Measurements from ENCODE around the gene PRMT6.
"Not testable (repeated sequence)": the region's sequence is repeated elsewhere in the genome, so short reads cannot be mapped to it uniquely, and the experiment has no call there.

Gene PRMT6

DNA sequence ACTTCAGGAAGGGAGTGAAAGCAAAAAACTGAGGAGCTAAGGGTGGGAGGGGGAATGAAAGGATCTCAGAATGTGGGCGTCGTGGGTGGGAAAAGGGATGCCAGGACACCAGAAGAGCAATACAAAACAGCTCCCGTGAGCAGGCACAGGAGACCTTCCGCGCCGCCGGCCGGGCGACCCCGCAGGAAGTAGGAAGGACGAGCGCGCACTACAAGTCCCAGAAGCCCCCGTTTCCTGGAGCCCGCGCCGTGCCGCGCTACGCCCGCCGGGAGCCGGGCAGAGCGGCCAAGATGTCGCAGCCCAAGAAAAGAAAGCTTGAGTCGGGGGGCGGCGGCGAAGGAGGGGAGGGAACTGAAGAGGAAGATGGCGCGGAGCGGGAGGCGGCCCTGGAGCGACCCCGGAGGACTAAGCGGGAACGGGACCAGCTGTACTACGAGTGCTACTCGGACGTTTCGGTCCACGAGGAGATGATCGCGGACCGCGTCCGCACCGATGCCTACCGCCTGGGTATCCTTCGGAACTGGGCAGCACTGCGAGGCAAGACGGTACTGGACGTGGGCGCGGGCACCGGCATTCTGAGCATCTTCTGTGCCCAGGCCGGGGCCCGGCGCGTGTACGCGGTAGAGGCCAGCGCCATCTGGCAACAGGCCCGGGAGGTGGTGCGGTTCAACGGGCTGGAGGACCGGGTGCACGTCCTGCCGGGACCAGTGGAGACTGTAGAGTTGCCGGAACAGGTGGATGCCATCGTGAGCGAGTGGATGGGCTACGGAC is at the start of gene PRMT6:
Gene PRMT6 (plus strand): TSS at position 249 of the 771 bp plus-strand sequence. CDS start 42 bp downstream, at position 291.
- DNase-seq (ENCODE audit: low read depth in 2 of 2): peak; percentile 70 to 76

DNA sequence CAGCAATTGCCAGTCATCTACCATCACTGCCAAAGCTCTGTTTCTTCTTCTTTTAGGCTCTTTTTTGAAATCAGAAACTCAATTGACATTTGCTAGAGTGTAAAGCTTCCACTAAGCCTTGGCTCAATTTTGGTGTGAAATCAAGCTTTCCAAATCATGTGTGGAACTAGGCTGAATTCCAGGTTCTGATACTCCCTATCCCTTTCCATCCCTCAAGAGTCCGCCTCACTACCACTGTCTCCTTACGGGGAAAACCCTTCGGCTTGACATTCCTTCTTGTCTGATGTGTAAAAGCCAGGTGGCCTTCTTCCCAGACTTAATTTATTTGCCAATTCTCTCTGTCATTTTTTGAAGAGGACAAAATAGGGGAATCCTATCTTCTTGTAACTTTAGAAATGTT is 47.2 kb upstream of the PRMT6 start:
- DNase-seq (ENCODE audit: low read depth in 2 of 2): no peak

DNA sequence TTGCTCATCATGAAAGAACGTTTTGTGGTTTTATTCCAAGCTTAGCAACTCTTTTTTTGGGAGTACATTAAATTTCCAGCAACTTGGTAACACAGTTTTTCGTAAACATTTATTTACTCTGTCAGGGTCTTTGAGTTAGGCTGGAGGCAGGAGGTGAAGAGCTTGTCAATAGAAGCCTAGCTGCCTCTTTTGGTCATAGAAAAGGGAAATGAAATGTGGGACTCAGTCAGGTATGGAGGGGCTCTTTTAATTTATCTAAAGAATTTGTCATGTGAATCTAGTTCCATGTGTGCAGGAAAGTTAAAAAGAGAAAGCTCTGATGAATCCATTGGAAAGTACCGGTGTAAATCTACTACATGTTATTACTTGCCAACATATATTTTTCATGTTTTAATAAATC is 45.9 kb upstream of the PRMT6 start:
- no peak for DNase-seq (ENCODE audit: low read depth in 2 of 2)

DNA sequence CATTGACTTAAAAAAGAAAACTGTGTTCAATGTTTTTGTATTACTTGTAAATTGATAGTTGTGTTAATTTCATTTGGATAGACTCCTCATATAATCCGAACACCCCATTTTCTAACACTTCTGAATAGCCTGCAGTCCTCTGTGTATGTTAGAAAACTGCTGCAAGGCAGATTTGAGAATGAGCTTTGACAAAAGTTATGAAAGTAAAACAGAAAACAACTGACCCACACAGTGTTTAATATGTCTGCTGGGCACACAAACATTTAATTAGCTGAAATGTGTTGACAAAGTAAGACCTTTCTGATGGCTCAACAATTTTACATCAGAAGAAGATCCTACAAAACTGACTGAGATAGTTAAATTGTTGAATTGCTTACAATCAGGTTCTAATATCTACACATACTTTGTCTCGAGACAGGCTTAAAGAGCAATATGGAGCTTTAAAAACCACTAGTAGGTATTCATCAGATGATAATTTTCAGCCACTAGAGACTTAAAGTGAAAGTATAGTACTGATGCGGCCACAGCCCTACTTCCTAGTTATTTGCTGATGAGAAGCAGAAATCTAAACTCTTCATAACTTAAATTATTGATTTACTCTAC is 40.0 kb upstream of the PRMT6 start:
- no peak for DNase-seq (ENCODE audit: low read depth in 2 of 2)

DNA sequence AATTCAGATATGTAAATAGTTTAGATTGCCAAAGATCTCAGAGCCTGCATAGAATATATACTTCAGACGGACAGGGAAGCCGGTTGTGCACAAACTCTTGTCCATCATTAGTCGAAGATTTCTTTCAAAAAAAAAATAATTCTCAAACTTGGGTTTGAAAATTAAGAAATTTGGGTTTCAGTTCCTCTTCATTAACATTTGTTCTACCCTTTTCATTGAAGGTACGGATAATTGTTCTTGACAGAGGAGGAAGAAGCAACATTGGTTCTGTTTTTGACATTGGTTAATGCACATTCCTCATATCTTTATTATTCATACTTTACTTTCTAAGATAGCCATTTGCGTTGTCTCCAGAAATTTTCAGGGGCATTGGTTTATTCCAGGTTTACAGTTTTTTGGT is 38.0 kb upstream of the PRMT6 start:
- no peak for DNase-seq (ENCODE audit: low read depth in 2 of 2)

DNA sequence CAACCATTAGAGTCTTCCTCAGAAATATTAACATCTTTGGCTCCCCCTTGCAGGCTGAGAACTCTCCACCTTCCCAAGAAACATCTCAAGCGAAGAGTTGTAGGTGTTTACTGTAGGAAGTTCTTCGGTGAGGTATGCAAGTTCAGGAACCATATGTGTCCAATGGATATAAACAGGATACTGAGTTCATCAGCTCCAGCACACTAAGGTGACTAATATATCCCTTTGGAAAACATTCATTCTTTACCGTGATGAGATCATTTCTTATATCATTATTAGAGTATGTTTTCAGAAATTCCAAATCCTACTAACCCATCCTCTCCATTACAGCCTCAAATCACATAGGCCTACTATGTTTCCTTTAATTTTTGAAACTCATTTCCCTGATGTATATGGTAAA is 37.3 kb upstream of the PRMT6 start:
- DNase-seq (ENCODE audit: low read depth in 2 of 2): no peak

DNA sequence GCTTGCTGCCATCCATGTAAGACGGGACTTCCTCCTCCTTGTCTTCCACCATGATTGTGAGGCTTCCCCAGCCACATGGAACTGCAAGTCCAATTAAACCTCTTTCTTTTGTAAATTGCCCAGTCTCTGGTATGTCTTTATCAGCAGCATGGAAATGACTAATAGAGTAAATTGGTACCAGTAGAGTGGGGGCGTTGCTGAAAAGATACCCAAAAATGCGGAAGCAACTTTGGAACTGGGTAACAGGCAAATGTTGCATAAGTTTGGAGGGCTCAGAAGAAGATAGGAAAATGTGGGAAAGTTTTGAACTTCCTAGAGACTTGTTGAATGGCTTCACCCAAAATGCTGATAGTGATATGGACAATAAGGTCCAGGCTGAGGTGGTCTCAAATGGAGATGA is 17.6 kb upstream of the PRMT6 start:
- not testable (repeated sequence) for DNase-seq (ENCODE audit: low read depth in 2 of 2)

DNA sequence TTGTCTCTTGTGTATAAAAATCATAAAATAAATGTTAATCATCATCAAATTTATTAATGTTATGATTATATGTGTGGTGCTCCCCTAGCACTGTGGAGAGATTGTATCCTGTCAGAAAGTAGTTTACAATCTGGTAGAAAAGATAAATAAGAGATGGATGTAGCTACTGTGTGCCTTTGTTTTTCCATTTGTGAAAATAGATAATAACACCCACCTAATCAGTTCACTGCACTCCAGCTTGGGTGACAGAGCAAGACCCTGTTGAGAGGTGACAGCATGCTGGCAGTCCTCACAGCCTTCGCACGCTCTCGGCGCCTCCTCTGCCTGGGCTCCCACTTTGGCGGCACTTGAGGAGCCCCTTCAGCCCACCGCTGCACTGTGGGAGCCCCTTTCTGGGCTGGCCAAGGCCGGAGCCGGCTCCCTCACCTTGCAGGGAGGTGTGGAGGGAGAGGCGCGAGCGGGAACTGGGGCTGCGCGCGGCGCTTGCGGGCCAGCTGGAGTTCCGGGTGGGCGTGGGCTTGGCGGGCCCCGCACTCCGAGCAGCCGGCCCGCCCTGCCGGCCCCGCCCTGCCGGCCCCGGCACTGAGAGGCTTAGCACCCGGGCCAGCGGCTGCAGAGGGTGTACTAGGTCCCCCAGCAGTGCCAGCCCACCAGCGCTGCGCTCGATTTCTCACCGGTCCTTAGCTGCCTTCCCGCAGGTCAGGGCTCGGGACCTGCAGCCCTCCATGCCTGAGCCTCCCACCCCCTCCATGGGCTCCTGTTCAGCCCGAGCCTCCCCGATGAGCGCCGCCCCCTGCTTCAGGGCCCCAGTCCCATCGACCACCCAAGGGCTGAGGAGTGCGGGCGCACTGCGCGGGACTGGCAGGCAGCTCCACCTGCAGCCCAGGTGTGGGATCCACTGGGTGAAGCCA is 11.9 kb upstream of the PRMT6 start:
- DNase-seq (ENCODE audit: low read depth in 2 of 2): not testable (repeated sequence)

DNA sequence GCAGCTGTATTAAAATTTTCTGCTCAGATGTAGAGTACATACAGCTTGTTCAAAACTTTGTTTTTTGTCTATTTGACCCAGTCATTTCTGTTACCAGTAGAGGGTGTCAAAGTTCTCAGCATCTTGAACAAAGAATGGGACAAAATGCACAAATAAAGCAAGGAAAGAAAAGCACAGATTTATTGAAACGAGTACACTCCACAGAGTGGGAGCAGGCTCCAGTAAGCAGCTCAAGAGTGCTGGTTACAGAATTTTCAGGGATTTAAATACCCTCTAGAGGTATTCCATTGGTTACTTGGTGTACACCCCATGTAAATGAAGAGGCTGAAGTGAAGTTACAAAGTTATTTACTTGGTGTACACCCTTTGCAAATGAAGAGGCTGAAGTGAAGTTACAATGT is 8.9 kb upstream of the PRMT6 start:
- no peak for DNase-seq (ENCODE audit: low read depth in 2 of 2)

DNA sequence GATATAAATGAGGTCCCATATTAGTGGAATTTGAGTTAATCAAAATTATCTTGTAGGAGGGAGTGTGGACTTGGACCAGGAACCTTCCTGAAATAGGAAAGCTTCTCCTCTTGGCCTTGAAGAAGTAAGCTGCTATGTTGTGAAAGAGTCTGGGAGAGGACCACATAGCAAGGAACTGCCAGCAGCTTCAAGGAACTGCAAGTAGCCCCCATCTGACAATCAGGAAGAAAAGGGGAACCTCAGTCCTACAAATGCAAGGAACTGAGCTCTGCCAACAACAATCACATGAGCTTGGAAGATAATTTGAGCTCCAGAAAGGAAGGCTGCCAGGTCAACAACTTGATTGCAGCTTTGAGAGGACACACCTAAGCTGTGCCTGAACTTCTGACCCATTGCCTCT is 8.2 kb upstream of the PRMT6 start:
- no peak for DNase-seq (ENCODE audit: low read depth in 2 of 2)

DNA sequence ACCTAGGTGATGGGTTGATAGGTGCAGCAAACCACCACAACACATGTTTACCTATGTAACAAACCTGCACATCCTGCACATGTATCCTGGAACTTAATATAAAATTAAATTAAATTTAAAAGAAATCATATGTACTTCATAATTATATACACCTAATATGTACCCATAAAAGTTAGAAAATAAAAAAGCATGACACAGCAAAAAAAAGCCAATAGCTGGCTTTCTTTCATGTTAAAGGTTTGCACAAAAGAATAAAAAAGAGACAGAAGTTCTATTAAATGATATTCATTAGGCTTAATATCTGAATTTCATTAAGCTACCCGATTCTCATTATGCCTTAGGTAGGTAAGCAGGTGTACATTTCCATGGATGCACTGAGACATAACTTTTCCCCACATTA is 5.2 kb upstream of the PRMT6 start:
- DNase-seq (ENCODE audit: low read depth in 2 of 2): no peak

DNA sequence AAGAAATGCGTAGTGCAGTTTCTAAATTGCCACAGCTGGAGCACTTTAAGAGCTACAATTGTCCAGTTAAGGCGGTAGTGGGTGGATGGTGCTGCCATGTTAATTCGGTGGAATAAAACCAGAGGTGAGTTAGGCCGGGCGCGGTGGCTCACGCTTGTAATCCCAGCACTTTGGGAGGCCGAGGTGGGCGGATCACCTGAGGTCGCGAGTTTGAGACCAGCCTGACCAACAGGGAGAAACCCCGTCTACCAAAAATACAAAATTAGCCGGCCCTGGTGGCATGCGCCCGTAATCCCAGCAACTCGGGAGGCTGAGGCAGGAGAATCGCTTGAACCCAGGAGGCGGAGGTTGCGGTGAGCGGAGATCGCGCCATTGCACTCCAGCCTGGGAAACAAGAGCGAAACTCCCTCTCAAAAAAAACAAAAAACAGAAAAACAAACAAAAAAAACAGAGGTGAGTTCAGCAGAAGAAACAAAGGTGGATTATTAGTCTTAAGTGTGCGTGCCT is 502 bp upstream of the PRMT6 start:
- DNase-seq (ENCODE audit: low read depth in 2 of 2): not testable (repeated sequence)

DNA sequence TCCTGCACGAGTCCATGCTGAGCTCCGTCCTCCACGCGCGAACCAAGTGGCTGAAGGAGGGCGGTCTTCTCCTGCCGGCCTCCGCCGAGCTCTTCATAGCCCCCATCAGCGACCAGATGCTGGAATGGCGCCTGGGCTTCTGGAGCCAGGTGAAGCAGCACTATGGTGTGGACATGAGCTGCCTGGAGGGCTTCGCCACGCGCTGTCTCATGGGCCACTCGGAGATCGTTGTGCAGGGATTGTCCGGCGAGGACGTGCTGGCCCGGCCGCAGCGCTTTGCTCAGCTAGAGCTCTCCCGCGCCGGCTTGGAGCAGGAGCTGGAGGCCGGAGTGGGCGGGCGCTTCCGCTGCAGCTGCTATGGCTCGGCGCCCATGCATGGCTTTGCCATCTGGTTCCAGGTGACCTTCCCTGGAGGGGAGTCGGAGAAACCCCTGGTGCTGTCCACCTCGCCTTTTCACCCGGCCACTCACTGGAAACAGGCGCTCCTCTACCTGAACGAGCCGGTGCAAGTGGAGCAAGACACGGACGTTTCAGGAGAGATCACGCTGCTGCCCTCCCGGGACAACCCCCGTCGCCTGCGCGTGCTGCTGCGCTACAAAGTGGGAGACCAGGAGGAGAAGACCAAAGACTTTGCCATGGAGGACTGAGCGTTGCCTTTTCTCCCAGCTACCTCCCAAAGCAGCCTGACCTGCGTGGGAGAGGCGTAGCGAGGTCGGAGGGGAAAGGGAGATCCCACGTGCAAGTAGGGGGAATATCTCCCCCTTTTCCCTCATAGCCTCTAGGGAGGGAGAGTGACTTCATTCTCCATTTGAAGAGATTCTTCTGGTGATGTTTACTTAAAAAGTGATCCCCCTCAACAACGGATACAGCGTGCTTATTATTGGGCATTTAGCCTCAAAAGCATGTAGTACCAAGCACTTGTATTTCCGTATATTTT is 991 bp downstream of the PRMT6 start:
- DNase-seq (ENCODE audit: low read depth in 2 of 2): peak; percentile 38 to 48

DNA sequence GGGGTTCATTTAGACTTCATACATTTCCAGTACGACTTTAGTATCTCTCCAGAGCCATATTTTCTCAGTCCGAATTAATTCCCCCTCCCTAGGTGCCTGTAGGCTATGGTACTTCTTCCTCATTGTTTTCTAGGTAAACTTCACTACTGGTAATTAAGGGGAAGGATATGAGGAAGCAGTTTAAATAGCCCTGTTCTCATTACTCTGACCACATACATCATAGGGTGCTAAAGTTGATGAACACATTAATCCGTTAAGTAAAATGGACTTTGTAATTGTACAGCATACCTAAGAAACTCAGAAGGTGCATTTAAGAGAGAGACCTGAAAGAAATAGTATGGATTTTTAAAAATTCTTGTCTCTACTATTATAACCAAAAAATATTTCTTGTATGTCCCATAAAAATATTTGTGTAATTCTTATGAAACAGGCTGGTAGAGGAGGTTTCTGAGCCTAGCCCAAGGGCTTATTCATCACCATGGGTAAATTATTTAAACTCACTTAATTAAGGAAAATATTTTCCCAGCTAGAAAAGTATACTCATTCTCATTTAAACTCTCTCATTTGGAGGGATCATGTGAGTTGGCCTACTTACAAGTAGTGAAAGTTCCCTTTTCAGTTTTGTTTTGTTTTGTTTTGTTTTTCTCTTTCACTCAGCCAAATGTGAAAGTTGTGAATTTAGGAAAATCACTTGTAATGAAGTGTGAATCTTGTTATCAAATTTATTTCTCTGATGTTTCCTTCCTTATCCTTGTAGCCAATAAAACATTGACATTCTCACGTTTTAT is 2.0 kb downstream of the PRMT6 start:
- DNase-seq (ENCODE audit: low read depth in 2 of 2): no peak

DNA sequence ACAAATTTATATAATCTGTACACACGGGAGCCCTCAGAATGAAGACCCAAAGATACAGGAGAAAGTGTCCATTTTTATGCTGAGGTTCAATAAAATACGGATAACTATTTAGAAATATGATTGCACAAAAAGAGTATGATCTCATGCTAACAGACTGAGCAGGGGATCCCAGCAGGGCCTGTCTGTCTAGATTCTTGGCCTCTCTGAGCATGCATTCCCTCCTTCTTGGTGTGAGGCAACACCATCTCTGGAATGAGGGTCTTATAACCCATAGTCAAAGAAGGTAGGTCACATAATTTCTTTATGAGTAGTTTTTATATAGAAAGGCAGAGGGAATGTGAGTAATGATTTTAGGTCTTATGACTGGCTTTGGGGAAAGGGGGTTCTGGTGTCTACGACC is 5.4 kb downstream of the PRMT6 start:
- no peak for DNase-seq (ENCODE audit: low read depth in 2 of 2)

DNA sequence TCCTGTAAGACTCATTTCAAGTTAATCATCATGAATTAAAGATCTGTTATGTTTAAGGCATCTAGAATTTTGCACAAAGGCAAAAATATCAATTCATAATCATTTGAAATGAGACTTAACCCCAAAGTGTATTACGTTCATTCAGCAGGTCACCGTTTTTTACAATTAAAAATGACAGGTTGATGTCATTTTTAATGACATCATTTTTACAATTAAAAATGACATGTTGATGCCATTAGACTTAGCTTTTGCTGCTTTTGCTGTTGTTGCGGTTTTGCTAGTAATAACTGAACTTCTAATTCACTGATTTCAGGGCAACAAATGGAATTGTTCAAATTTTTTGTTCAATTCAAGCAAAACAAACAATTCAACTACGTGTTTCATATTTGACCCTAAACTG is 17.0 kb downstream of the PRMT6 start:
- DNase-seq (ENCODE audit: low read depth in 2 of 2): no peak

DNA sequence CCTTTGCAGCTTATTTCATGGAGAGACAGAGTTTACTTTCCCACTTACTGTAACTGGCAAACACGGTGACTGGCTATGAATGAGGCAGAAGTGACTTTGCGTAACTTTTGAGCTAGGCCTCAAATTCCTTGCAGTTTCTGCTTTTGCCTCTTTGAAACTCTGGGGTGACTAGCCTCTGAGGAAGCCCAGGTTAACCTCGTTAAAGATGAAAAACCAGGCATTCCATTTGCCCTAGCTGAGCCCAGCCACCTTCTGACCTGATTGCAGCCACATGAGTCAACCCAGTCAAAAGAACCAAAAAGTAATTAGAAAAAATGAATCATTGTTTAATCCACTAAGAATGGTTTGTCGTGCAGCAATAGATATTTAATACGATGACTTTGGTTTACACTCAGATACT is 20.4 kb downstream of the PRMT6 start:
- DNase-seq (ENCODE audit: low read depth in 2 of 2): no peak

DNA sequence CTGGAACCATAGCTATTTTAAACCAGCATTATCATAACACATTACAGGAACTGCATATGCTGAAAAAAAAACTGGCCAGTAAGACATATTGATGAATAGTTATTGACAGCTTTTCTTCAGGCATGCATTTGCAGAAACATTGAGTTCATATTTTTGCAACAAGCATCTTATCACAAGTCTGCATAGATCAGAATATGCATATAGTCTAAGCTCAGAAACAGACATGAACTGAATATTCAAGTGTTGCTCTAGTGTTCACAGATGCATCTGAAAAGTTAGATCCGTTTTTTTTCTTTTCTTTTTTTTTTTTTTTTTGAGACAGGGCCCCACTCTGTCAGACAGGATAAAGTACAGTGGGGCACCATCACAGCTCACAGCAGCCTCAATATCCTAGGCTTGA is 22.8 kb downstream of the PRMT6 start:
- no peak for DNase-seq (ENCODE audit: low read depth in 2 of 2)

DNA sequence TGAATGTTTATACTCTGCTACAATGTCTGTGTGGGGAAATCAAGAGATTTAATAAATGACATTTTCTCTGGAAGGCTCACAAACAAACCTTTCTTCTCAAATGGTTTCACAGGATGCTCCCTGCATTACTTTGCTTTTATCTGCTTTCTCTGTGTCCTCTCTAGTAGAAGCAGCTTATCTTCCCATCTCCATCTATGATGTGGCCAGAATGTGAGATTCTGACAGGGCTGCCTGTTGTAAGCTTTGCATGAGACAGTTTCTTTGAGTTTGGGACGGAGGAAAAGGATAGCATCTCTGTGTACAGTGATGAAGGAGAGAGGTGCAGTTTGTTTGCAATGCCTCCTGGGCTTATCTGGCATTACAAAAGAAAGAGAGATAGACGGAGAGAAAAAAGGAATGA is 24.6 kb downstream of the PRMT6 start:
- DNase-seq (ENCODE audit: low read depth in 2 of 2): no peak

DNA sequence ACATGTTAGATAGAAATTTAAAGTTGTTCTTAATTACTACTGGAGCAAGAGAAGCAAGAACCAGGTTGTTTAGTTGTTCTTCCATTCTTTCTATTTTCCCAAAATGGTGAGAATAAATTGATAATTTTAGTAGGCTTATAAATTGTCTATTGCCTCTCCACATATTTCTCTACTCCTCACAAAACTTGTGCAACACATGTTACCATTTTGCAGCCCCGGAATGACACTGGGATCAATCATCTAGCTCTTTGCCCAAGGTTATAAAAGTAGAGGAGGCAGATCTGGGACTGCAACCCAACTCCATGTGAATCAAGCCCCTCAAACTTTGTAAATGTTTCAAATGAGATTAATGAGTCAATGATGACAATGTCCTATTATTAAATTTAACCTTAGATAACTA is 34.9 kb downstream of the PRMT6 start:
- DNase-seq (ENCODE audit: low read depth in 2 of 2): no peak

All from stimulated activated CD4-positive, alpha-beta T cell treated with anti-CD3 and anti-CD28 coated beads, Interleukin-12 subunit alpha, Interleukin-12 subunit beta, amount 100 ng/mL, for 24 hours (primary cell).